Spleen (tissue), 3 donors: ENCODE data around the gene AKT3.

ENCODE experiments used
- POLR2A ChIP-seq, 3 donors: fragments of 450-650 bp; IDR thresholded peaks; one replicate each; pipeline ENCODE4 v1.5.1; 2017; ENCODE audit warnings: antibody characterized with exemption in 3 of 3, mild to moderate bottlenecking in 1 of 3
- POLR2AphosphoS5 ChIP-seq, 3 donors: sonication (generic); formaldehyde crosslinking; IDR thresholded peaks; one replicate each; pipeline ENCODE4 v1.5.1; 2017; ENCODE audit warnings: antibody characterized with exemption in 3 of 3

DNA sequence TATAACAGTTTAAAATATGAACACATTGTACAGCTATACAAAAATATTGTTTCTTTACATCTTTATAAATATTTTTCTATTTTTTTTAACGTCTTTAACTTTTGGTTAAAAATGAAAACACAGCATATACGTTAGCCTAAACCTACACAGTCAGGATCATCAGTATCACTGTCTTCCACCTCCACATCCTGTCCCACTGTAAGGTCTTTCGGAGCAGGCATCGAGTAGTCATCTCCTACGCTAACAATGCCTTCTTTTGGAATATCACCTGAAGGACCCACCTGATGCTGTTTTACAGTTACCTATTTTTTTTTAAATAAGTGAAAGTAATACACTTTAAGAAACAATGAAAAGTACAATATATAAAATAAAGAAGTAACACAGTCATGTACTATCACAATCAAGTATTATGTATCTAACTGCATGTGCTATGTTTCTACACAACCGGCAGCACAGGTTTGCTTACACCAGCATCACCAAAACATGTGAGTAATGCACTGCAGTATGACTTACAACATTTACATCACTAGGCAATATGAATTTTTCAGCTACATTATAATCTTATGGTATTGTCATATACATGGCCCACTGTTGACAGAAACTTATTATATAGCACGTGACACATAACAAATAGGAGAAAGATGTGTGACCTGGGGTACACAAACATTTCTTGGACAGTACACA lies 254.4 kb downstream of the AKT3 start:
- TF ChIP-seq POLR2A (IDR thresholded peaks at IDR 0.05) (no peak), POLR2AphosphoS5 (IDR thresholded peaks at IDR 0.05) (no peak)
